Caco-2 (cell line): ENCODE data around the gene OXER1. TPM values are rescaled to one million over a fixed set of nuclear protein-coding genes. Genes with fewer than 3 reads are reported as not detected.

Source experiments
- BruUV-seq: library from RNA; stranded (reverse); fragments of 400-500 nt; replicated peaks from 2 replicates; lab custom pipeline; 2021; lab: Mats Ljungman, UMichigan
- CTCF ChIA-PET: fragments of 300-600 bp; sonication (Branson Sonifier 250); formaldehyde crosslinking; loops from one replicate; lab custom pipeline; 2022; ENCODE audit warnings: antibody characterized with exemption; lab: Charles Lee
- POLR2A ChIA-PET: fragments of 300-600 bp; sonication (Branson Sonifier 250); formaldehyde crosslinking; loops from one replicate; lab custom pipeline; 2022; ENCODE audit warnings: antibody characterized with exemption; lab: Charles Lee
- DNase-seq, 2 experiments: peaks; one replicate each; pipeline versions ENCODE4 v3.0.0 to v3.0.0-alpha.2; 2020 to 2022
- H3K27me3 ChIP-seq: replicated peaks from 2 replicates; pipeline ENCODE4 v1.6.0; 2011; ENCODE audit warnings: low read length; ENCODE audit not compliant: control insufficient read depth, insufficient read depth
- H3K36me3 ChIP-seq: 2 replicates; pipeline ENCODE4 v1.5.1; 2011; ENCODE audit warnings: low read length; ENCODE audit not compliant: control insufficient read depth, insufficient read depth
- H3K4me1 ChIP-seq: fragments of 250-450 bp; sonication (Bioruptor Pico); 2 replicates; pipeline ENCODE4 v1.5.1; 2020; ENCODE audit warnings: mild to moderate bottlenecking
- H3K4me3 ChIP-seq: 2 replicates; pipeline ENCODE4 v1.5.1; 2011; ENCODE audit warnings: low read depth, mild to moderate bottlenecking, control low read depth, low read length
- H3K9me3 ChIP-seq: fragments of 250-450 bp; sonication (Bioruptor Pico); 2 replicates; pipeline ENCODE4 v1.5.1; 2020; ENCODE audit warnings: mild to moderate bottlenecking, moderate library complexity
- H3K27ac Mint-ChIP-seq: one replicate; pipeline ENCODE4 v1.8.0; 2022; ENCODE audit warnings: mixed read lengths; ENCODE audit not compliant: unreplicated experiment
- H3K27me3 Mint-ChIP-seq: one replicate; pipeline ENCODE4 v1.8.0; 2022; ENCODE audit warnings: mixed read lengths; ENCODE audit not compliant: insufficient read depth, unreplicated experiment
- H3K36me3 Mint-ChIP-seq: one replicate; pipeline ENCODE4 v1.8.0; 2022; ENCODE audit warnings: mild to moderate bottlenecking, mixed read lengths; ENCODE audit not compliant: insufficient read depth, unreplicated experiment
- H3K4me1 Mint-ChIP-seq: one replicate; pipeline ENCODE4 v1.8.0; 2022; ENCODE audit warnings: low read depth, mixed read lengths; ENCODE audit not compliant: unreplicated experiment
- H3K4me3 Mint-ChIP-seq: one replicate; pipeline ENCODE4 v1.8.0; 2022; ENCODE audit warnings: mild to moderate bottlenecking, moderate library complexity, mixed read lengths; ENCODE audit not compliant: unreplicated experiment
- H3K9me3 Mint-ChIP-seq: one replicate; pipeline ENCODE4 v1.8.0; 2022; ENCODE audit warnings: mixed read lengths; ENCODE audit not compliant: unreplicated experiment
- CTCF ChIP-seq, 2 experiments: fragments of 200-600 bp in 1 of 2; IDR thresholded peaks; 1 replicate in 1 of 2; 2 replicates in 1 of 2; pipeline versions ENCODE4 v1.5.1 to v1.8.0; 2011 to 2022; ENCODE audit warnings: antibody characterized with exemption in 1 of 2, control low read depth in 1 of 2, inconsistent platforms in 1 of 2, low read depth in 1 of 2, low read length in 1 of 2, mild to moderate bottlenecking in 1 of 2, moderate library complexity in 1 of 2; ENCODE audit not compliant: insufficient read depth in 1 of 2, severe bottlenecking in 1 of 2, unreplicated experiment in 1 of 2
- intact Hi-C: fragments of 100-400 bp; cut with micrococcal nuclease; formaldehyde crosslinking; loops from one replicate; pipeline ENCODE4 v1.10.0; 2022; ENCODE audit not compliant: unreplicated experiment
- total RNA-seq: library from RNA; stranded (reverse); gene quantifications from 2 replicates; pipeline ENCODE4 v1.2.3, GENCODE V29; 2022

The OXER1 gene
- total RNA-seq, 1 experiment from 2014 or later = 10.9 TPM

- H3K27ac Mint-ChIP-seq = no peak overlapping the region
- POLR2A ChIA-PET = interaction anchor here (0.6 kb wide), 1 partner anchor 34 kb away, joined by 7 read pairs; no protein-coding TSS in a partner anchor
Measured at GRCh38 chr2:42765686-42766085, 1.8 kb upstream of the OXER1 start.

GRCh38 chr2:42764901-42765300 lies 966 bp upstream of the OXER1 start:
- Histone ChIP-seq H3K9me3 (no peaks in the 10 kb centered on the region), H3K4me1 (no peaks in the 10 kb centered on the region), H3K4me3 (no peak overlapping the region), H3K27me3 (no peaks in the 10 kb centered on the region), H3K36me3 (no peaks in the 10 kb centered on the region)
- H3K9me3 Mint-ChIP-seq = no peaks in the 10 kb centered on the region
- no TSS peak for BruUV-seq
- no peaks in the 10 kb centered on the region for H3K27me3 Mint-ChIP-seq
- peaks cover 8% of the 10 kb centered on the region for H3K36me3 Mint-ChIP-seq
- DNase-seq = no peak
- no peak for TF ChIP-seq CTCF (IDR thresholded peaks at IDR 0.05; ENCODE audit: insufficient read depth in 1 of 2, low read depth in 1 of 2, low read length in 1 of 2, severe bottlenecking in 1 of 2, unreplicated experiment in 1 of 2)
- no peak overlapping the region for H3K4me3 Mint-ChIP-seq
- H3K4me1 Mint-ChIP-seq = no peaks in the 10 kb centered on the region
- H3K27ac Mint-ChIP-seq = no peak overlapping the region
- ChIA-PET CTCF (no interaction called here), POLR2A (interaction anchor here (0.6 kb wide), 1 partner anchor 35 kb away, joined by 7 read pairs; no protein-coding TSS in a partner anchor)
- intact Hi-C loops = no loop called here

More at GRCh38 chr2:42765686-42766085, 1.8 kb upstream of the OXER1 start:
- H3K9me3 Mint-ChIP-seq = no peaks in the 10 kb centered on the region
- H3K36me3 Mint-ChIP-seq = peaks cover 12% of the 10 kb centered on the region
- no peaks in the 10 kb centered on the region for H3K4me1 ChIP-seq
- intact Hi-C loops = no loop called here
- no peak overlapping the region for H3K4me3 ChIP-seq
- H3K4me1 Mint-ChIP-seq = no peaks in the 10 kb centered on the region
- no peak for DNase-seq
- no peaks in the 10 kb centered on the region for H3K9me3 ChIP-seq
- no peaks in the 10 kb centered on the region for H3K27me3 ChIP-seq
- BruUV-seq = no TSS peak
- H3K4me3 Mint-ChIP-seq = no peak overlapping the region
- CTCF ChIA-PET = no interaction called here
- TF ChIP-seq CTCF (IDR thresholded peaks at IDR 0.05; ENCODE audit: insufficient read depth in 1 of 2, low read depth in 1 of 2, low read length in 1 of 2, severe bottlenecking in 1 of 2, unreplicated experiment in 1 of 2) = no peak
- H3K36me3 ChIP-seq = no peaks in the 10 kb centered on the region
- no peaks in the 10 kb centered on the region for H3K27me3 Mint-ChIP-seq

- H3K4me3 ChIP-seq = no peak overlapping the region
- no peak for DNase-seq
- H3K27me3 Mint-ChIP-seq = no peaks in the 10 kb centered on the region
- H3K27me3 ChIP-seq = no peaks in the 10 kb centered on the region
- H3K9me3 Mint-ChIP-seq = no peaks in the 10 kb centered on the region
- intact Hi-C loops = no loop called here
- no peaks in the 10 kb centered on the region for H3K4me1 Mint-ChIP-seq
- no peak overlapping the region for H3K4me3 Mint-ChIP-seq
- H3K27ac Mint-ChIP-seq = peak overlapping the region; percentile 29
- TF ChIP-seq CTCF (IDR thresholded peaks at IDR 0.05; ENCODE audit: insufficient read depth in 1 of 2, low read depth in 1 of 2, low read length in 1 of 2, severe bottlenecking in 1 of 2, unreplicated experiment in 1 of 2) = no peak
- no peaks in the 10 kb centered on the region for H3K9me3 ChIP-seq
- no peaks in the 10 kb centered on the region for H3K36me3 ChIP-seq
- BruUV-seq = no TSS peak
- H3K4me1 ChIP-seq = no peaks in the 10 kb centered on the region
- peaks cover 8% of the 10 kb centered on the region for H3K36me3 Mint-ChIP-seq
- CTCF ChIA-PET = no interaction called here
- POLR2A ChIA-PET = no interaction called here
Measured at GRCh38 chr2:42762823-42763804, 821 bp downstream of the OXER1 start.
